SK-N-MC (cell line): Measurements from ENCODE around the gene PGAM4.
"Not testable (repeated sequence)": the region's sequence is repeated elsewhere in the genome, so short reads cannot be mapped to it uniquely, and the experiment has no call there.

Experiments
- DNase-seq: peaks from one replicate; pipeline ENCODE4 v3.0.0-alpha.2; 2011; ENCODE audit warnings: low read depth, low spot score
- H3K27ac ChIP-seq: fragments of 200-600 bp; sonication (generic); 2 replicates; pipeline ENCODE4 v1.5.1; 2016; ENCODE audit warnings: mixed run types
- H3K36me3 ChIP-seq: fragments of 200-600 bp; sonication (generic); 2 replicates; pipeline ENCODE4 v1.6.1; 2017; ENCODE audit warnings: antibody characterized with exemption, low read length, mixed read lengths; ENCODE audit not compliant: insufficient read depth
- H3K4me3 ChIP-seq: fragments of 200-600 bp; sonication (generic); 2 replicates; pipeline ENCODE4 v1.5.1; 2016
- H3K9ac ChIP-seq: fragments of 200-600 bp; sonication (generic); 2 replicates; pipeline ENCODE4 v1.8.0; 2017; ENCODE audit warnings: mixed run types, mixed read lengths; ENCODE audit not compliant: insufficient read length
- H3K9me3 ChIP-seq: fragments of 200-600 bp; sonication (generic); 2 replicates; pipeline ENCODE4 v1.6.1; 2017; ENCODE audit warnings: low read depth, mild to moderate bottlenecking, antibody characterized with exemption, low read length, moderate library complexity, mixed read lengths
- EZH2 ChIP-seq: fragments of 200-600 bp; sonication (generic); IDR thresholded peaks from one replicate; pipeline ENCODE4 v1.6.1; 2017; ENCODE audit warnings: antibody characterized with exemption
- FOXP2 ChIP-seq: optimal IDR thresholded peaks from 2 replicates; pipeline ENCODE3; 2011; ENCODE audit warnings: mild to moderate bottlenecking, moderate library complexity; ENCODE audit not compliant: insufficient read depth; ENCODE audit errors: extremely low read length, control extremely low read depth
- POLR2AphosphoS5 ChIP-seq: IDR thresholded peaks from 2 replicates; pipeline ENCODE4 v1.6.1; 2012; ENCODE audit warnings: mild to moderate bottlenecking, low read depth, low read length, borderline replicate concordance

Gene PGAM4

DNA sequence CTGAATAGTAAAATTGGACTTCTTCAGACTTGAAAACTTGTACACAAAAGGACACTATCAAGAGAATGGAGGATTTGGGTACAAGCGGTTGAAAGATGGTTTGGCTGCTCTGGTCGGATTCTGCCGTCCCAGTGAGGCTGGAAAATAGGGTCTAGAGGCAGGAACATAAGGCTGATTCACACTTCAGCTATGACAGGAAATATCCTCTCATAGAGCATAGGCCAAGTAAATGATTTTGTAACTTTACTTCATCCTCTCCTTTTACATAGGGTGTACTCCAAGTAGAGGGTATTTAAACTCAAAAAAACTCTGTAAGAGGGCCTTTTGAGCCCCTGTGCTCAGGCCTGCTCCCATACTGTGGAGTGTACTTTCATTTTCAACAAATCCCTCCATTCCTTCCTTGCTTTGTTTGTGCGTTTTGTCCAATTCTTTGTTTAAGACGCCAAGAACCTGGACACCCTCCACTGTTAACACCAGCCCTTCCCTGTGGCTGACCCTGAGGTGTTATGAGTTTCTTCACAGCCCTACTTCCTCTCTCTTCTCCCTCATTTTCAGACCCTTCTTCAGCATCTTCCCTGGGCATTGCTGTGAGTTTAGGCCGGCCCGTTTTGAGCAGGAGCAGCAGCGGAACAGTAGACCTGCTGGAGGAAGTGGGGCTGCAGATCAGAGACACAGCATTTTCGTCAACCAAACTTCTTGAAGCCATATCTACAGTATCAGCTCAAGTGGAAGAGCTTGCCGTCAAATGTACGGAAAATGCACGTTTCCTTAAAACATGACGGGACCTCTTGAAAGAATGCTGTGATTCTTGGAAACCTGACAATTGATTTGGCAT lies 7.2 kb downstream of the PGAM4 start:
- no peak for DNase-seq
- no peaks in the 10 kb centered on the region for H3K36me3 ChIP-seq
- TF ChIP-seq FOXP2 = no peak
- no peak for TF ChIP-seq EZH2
- H3K4me3 ChIP-seq = no peak overlapping the region
- no peak overlapping the region for H3K27ac ChIP-seq
- no peak overlapping the region for H3K9ac ChIP-seq
- no peaks in the 10 kb centered on the region for H3K9me3 ChIP-seq

GRCh38 chrX:77961063-77961462 lies 8.4 kb downstream of the PGAM4 start:
- Histone ChIP-seq H3K9ac (no peak overlapping the region), H3K36me3 (0 out of 2 replicates have a peak, but pooled peaks cover under 1% of the 10 kb centered on the region), H3K4me3 (no peak overlapping the region), H3K9me3 (no peaks in the 10 kb centered on the region), H3K27ac (no peak overlapping the region)
- no peak for DNase-seq
- TF ChIP-seq EZH2 = no peak
- TF ChIP-seq POLR2AphosphoS5 = no peak
- TF ChIP-seq FOXP2 = no peak

DNA sequence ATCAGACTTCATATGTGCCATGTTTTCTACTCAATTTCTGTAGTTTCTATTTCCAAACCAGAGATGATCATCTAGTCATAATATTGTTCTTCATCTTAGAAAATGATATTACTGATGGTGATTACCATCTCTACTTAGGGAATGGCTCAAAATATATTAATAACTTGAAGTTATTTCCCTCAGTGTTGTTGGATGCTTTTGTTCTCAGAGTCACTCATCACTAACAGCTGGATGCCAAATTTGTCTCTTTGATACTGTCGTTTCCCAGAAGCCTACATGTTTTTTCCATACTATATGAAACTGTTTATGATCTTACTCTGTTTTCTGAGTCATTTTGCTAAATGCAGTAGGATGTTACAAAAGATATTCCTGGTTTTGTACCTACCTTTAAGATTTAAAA lies 8.9 kb downstream of the PGAM4 start:
- Histone ChIP-seq H3K36me3 (0 out of 2 replicates have a peak, but pooled peaks cover 4% of the 10 kb centered on the region), H3K9ac (no peak overlapping the region), H3K27ac (no peak overlapping the region), H3K9me3 (no peaks in the 10 kb centered on the region), H3K4me3 (no peak overlapping the region)
- TF ChIP-seq EZH2 (no peak), POLR2AphosphoS5 (no peak), FOXP2 (no peak)
- DNase-seq = no peak

GRCh38 chrX:77953708-77954107 lies 15.7 kb downstream of the PGAM4 start:
- no peak overlapping the region for H3K27ac ChIP-seq
- TF ChIP-seq EZH2 (no peak), FOXP2 (no peak), POLR2AphosphoS5 (no peak)
- 0 out of 2 replicates have a peak, but pooled peaks cover 4% of the 10 kb centered on the region for H3K36me3 ChIP-seq
- H3K9ac ChIP-seq = no peak overlapping the region
- H3K4me3 ChIP-seq = no peak overlapping the region
- no peaks in the 10 kb centered on the region for H3K9me3 ChIP-seq
- no peak for DNase-seq

- H3K9me3 ChIP-seq = no peaks in the 10 kb centered on the region
- DNase-seq = no peak
- no peak overlapping the region for H3K9ac ChIP-seq
- H3K36me3 ChIP-seq = 0 out of 2 replicates have a peak, but pooled peaks cover 4% of the 10 kb centered on the region
- no peak overlapping the region for H3K4me3 ChIP-seq
- H3K27ac ChIP-seq = no peak overlapping the region
- TF ChIP-seq POLR2AphosphoS5 (no peak), FOXP2 (no peak), EZH2 (no peak)
Measured at GRCh38 chrX:77953302-77953701, 16.1 kb downstream of the PGAM4 start.

GRCh38 chrX:77952173-77952572 lies 17.3 kb downstream of the PGAM4 start:
- no peak overlapping the region for H3K27ac ChIP-seq
- H3K9me3 ChIP-seq = no peaks in the 10 kb centered on the region
- TF ChIP-seq EZH2 (no peak), POLR2AphosphoS5 (no peak), FOXP2 (no peak)
- H3K9ac ChIP-seq = no peak overlapping the region
- H3K4me3 ChIP-seq = no peak overlapping the region
- DNase-seq = no peak
- 0 out of 2 replicates have a peak, but pooled peaks cover 4% of the 10 kb centered on the region for H3K36me3 ChIP-seq

GRCh38 chrX:77949840-77950239 lies 19.6 kb downstream of the PGAM4 start:
- DNase-seq = no peak
- Histone ChIP-seq H3K9ac (no peak overlapping the region), H3K9me3 (no peaks in the 10 kb centered on the region), H3K36me3 (no peaks in the 10 kb centered on the region), H3K27ac (no peak overlapping the region), H3K4me3 (no peak overlapping the region)
- TF ChIP-seq POLR2AphosphoS5 (no peak), FOXP2 (no peak), EZH2 (no peak)

- Histone ChIP-seq H3K4me3 (no peak overlapping the region), H3K9ac (no peak overlapping the region), H3K36me3 (no peaks in the 10 kb centered on the region), H3K27ac (no peak overlapping the region), H3K9me3 (no peaks in the 10 kb centered on the region)
- no peak for TF ChIP-seq EZH2
- no peak for TF ChIP-seq FOXP2
- no peak for TF ChIP-seq POLR2AphosphoS5
- no peak for DNase-seq
Measured at GRCh38 chrX:77946571-77946970, 22.9 kb downstream of the PGAM4 start.

GRCh38 chrX:77945910-77946545 lies 23.4 kb downstream of the PGAM4 start:
- no peak overlapping the region for H3K27ac ChIP-seq
- no peak overlapping the region for H3K4me3 ChIP-seq
- H3K9ac ChIP-seq = no peak overlapping the region
- TF ChIP-seq POLR2AphosphoS5 = no peak
- no peak for TF ChIP-seq EZH2
- TF ChIP-seq FOXP2 = no peak
- H3K9me3 ChIP-seq = no peaks in the 10 kb centered on the region
- DNase-seq = no peak
- no peaks in the 10 kb centered on the region for H3K36me3 ChIP-seq

GRCh38 chrX:77945031-77945430 lies 24.4 kb downstream of the PGAM4 start:
- DNase-seq, H3K36me3 ChIP-seq, H3K9ac ChIP-seq, H3K27ac ChIP-seq, H3K4me3 ChIP-seq, H3K9me3 ChIP-seq: not testable (repeated sequence)
